ENCODE measurements around the gene NELL1. TPM values are rescaled to one million over a fixed set of nuclear protein-coding genes. Genes with fewer than 3 reads are reported as not detected.

NELL1 gene
- polyA plus RNA-seq, 2 of the 4 experiments (the other 2 are of a cell fraction) = not detected

DNA sequence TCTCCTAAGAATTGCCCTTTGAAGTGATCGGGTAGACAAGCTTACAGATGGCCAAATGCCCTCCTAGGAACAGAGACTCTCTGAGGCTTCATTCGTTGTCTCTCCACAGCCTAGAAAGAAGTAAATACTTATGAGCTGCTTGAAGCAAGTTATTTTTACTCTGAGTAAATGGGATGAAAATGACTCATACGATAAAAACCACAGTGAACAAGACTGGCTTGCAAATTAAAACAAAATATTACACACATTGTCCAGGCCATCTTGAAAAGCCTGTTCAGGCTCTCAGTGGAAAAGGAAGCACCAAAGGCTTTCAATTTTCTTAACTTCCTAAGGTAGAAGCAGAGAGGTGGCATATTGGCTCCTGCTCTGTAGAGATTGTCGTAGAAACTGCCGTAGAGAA is 294.2 kb downstream of the NELL1 start (continued):
- TF ChIP-seq ESRRA (IDR thresholded peaks at IDR 0.05; ENCODE audit: borderline replicate concordance, low read length) (no peak), CEBPB (IDR thresholded peaks at IDR 0.05) (no peak)

DNA sequence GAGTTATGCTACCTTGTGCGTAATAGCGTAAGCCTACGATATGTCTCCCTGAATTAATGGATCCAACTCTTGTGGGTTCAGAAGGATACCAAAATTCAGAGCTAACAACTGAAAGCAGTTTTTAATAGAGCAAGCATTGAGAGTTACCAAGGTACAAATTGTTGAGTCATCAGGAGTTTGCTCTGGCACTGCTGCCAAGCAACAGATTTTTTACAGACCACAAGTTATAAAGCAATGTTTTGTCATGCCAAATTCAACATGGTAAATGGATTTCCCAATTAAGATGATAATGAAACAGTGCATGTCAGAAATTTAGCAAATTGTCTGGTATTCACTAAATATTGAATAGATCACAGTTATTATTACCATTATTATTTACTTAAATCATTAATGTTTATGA is 295.6 kb downstream of the NELL1 start:
- 58% methylated on average over 3 of the region's 3 CpGs for WGBS (ENCODE audit: missing lambda C conversion rate)
- no peak overlapping the region for H3K4me2 ChIP-seq
- DNase-seq (ENCODE audit: low read depth in 1 of 2, low spot score in 1 of 2) (no peak), ATAC-seq (no peak), FAIRE-seq (no peak)
- no peaks in the 10 kb centered on the region for H3K4me1 ChIP-seq
- ChIA-PET POLR2A (no interaction called here), CTCF (no interaction called here)
- H3K27ac ChIP-seq = no peak overlapping the region
- H3K4me3 ChIP-seq = no peak overlapping the region
- TF ChIP-seq RAD21 (conservative IDR thresholded peaks at IDR 0.05 in 1 of 2, IDR thresholded peaks at IDR 0.05 in 1 of 2) = no peak
- no peak for TF ChIP-seq SREBF2 (IDR thresholded peaks at IDR 0.05)
- TF ChIP-seq JUN (IDR thresholded peaks at IDR 0.05) = no peak
- TF ChIP-seq PBX3 (IDR thresholded peaks at IDR 0.05) = no peak
- TF ChIP-seq, protein P1, sequence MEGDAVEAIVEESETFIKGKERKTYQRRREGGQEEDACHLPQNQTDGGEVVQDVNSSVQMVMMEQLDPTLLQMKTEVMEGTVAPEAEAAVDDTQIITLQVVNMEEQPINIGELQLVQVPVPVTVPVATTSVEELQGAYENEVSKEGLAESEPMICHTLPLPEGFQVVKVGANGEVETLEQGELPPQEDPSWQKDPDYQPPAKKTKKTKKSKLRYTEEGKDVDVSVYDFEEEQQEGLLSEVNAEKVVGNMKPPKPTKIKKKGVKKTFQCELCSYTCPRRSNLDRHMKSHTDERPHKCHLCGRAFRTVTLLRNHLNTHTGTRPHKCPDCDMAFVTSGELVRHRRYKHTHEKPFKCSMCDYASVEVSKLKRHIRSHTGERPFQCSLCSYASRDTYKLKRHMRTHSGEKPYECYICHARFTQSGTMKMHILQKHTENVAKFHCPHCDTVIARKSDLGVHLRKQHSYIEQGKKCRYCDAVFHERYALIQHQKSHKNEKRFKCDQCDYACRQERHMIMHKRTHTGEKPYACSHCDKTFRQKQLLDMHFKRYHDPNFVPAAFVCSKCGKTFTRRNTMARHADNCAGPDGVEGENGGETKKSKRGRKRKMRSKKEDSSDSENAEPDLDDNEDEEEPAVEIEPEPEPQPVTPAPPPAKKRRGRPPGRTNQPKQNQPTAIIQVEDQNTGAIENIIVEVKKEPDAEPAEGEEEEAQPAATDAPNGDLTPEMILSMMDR (IDR thresholded peaks at IDR 0.05) = no peak
- no peaks in the 10 kb centered on the region for H3K9me3 ChIP-seq

- 0% methylated on average over 3 of the region's 3 CpGs for WGBS (ENCODE audit: missing lambda C conversion rate)
- no peak for FAIRE-seq
- H3K4me3 ChIP-seq = no peak overlapping the region
- H3K4me1 ChIP-seq = no peaks in the 10 kb centered on the region
- no peaks in the 10 kb centered on the region for H3K9me3 ChIP-seq
- H3K4me2 ChIP-seq = no peak overlapping the region
- TF ChIP-seq HDAC2 (IDR thresholded peaks at IDR 0.05) = no peak
- TF ChIP-seq POLR2AphosphoS2 (conservative IDR thresholded peaks at IDR 0.05; ENCODE audit: low read length) = no peak
- TF ChIP-seq, protein P2, sequence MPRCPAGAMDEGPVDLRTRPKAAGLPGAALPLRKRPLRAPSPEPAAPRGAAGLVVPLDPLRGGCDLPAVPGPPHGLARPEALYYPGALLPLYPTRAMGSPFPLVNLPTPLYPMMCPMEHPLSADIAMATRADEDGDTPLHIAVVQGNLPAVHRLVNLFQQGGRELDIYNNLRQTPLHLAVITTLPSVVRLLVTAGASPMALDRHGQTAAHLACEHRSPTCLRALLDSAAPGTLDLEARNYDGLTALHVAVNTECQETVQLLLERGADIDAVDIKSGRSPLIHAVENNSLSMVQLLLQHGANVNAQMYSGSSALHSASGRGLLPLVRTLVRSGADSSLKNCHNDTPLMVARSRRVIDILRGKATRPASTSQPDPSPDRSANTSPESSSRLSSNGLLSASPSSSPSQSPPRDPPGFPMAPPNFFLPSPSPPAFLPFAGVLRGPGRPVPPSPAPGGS (IDR thresholded peaks at IDR 0.05) = no peak
- TF ChIP-seq PBX3 (IDR thresholded peaks at IDR 0.05) = no peak
- no peak for TF ChIP-seq ZFP36 (IDR thresholded peaks at IDR 0.05; ENCODE audit: borderline replicate concordance, partially characterized antibody)
- no peak for TF ChIP-seq NFE2L2 (conservative IDR thresholded peaks at IDR 0.05; ENCODE audit: low read length)
- no peak for TF ChIP-seq CHD2 (IDR thresholded peaks at IDR 0.05; ENCODE audit: low read length, partially characterized antibody)
- no peak for TF ChIP-seq KDM5A (IDR thresholded peaks at IDR 0.05)
- TF ChIP-seq HOXA7 (CRISPR knock-in tag; IDR thresholded peaks at IDR 0.05) = no peak
- no peak for TF ChIP-seq ZC3H11A (IDR thresholded peaks at IDR 0.05)
- no peak for TF ChIP-seq MAFK (IDR thresholded peaks at IDR 0.05; ENCODE audit: partially characterized antibody)
- no peak for TF ChIP-seq SREBF2 (IDR thresholded peaks at IDR 0.05)
- TF ChIP-seq EP300 (IDR thresholded peaks at IDR 0.05) = no peak
- TF ChIP-seq, protein P3, sequence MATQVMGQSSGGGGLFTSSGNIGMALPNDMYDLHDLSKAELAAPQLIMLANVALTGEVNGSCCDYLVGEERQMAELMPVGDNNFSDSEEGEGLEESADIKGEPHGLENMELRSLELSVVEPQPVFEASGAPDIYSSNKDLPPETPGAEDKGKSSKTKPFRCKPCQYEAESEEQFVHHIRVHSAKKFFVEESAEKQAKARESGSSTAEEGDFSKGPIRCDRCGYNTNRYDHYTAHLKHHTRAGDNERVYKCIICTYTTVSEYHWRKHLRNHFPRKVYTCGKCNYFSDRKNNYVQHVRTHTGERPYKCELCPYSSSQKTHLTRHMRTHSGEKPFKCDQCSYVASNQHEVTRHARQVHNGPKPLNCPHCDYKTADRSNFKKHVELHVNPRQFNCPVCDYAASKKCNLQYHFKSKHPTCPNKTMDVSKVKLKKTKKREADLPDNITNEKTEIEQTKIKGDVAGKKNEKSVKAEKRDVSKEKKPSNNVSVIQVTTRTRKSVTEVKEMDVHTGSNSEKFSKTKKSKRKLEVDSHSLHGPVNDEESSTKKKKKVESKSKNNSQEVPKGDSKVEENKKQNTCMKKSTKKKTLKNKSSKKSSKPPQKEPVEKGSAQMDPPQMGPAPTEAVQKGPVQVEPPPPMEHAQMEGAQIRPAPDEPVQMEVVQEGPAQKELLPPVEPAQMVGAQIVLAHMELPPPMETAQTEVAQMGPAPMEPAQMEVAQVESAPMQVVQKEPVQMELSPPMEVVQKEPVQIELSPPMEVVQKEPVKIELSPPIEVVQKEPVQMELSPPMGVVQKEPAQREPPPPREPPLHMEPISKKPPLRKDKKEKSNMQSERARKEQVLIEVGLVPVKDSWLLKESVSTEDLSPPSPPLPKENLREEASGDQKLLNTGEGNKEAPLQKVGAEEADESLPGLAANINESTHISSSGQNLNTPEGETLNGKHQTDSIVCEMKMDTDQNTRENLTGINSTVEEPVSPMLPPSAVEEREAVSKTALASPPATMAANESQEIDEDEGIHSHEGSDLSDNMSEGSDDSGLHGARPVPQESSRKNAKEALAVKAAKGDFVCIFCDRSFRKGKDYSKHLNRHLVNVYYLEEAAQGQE (IDR thresholded peaks at IDR 0.05) = no peak
- ChIA-PET POLR2A (no interaction called here), CTCF (no interaction called here)
- no peak for DNase-seq (ENCODE audit: low read depth in 1 of 2, low spot score in 1 of 2)
- ATAC-seq = no peak
- H3K27ac ChIP-seq = no peak overlapping the region
Observed at GRCh38 chr11:20966489-20966888, 297.1 kb downstream of the NELL1 start.

Data from A549 (cell line).